HG02943 (cell line): ENCODE data around the gene GSTM5.
"Not testable (repeated sequence)": the region's sequence is repeated elsewhere in the genome, so short reads cannot be mapped to it uniquely, and the experiment has no call there.

Experiments used
- ATAC-seq: cut with Tn5 transposase; IDR thresholded peaks from one replicate; pipeline ENCODE4 v1.9.1; 2021; ENCODE audit warnings: mild to moderate bottlenecking, low read depth, moderate library complexity; ENCODE audit not compliant: unreplicated experiment

GSTM5 gene

DNA sequence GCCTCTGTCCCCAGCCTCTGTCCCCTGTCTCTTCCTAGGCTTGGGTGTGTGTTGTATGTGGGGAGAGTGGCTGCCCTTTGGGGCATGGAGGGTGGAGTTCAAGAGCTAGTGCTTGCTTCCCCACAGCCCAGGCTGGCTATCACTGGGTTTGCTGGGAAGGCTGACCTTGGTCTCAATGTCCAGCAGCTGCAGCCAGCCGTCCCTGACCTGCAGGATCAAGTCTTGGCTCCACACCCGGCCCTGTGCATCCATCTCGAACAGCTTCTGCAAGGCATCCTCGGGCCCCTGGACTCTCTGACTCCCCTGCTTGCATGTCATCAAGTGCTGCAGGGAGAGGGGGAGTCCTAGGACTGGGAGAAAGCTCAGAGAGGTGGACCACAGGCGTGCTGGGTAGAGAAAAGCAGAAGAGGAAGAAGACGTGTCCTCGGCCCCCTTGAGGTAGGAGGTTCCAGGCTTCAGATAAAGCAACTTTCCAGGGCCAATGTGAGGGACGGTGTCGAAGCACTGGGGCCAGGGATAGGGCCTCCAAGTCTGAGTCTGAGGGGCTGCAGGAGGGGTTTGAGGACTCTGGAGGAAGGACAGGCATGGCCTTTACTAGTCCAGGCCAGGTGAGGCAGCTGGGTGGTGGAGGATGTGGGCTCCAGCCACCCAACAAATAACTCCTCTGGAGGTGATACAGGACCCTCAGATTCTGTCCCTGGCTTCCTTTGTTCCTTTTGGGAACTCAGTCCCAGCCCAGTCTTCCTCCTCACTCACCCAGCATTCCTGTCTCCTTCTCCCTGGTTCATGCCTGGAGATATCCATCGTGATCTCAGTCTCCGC is 47.7 kb downstream of the GSTM5 start:
- no peak for ATAC-seq

GRCh38 chr1:109760581-109761226 is 48.7 kb downstream of the GSTM5 start:
- no peak for ATAC-seq

DNA sequence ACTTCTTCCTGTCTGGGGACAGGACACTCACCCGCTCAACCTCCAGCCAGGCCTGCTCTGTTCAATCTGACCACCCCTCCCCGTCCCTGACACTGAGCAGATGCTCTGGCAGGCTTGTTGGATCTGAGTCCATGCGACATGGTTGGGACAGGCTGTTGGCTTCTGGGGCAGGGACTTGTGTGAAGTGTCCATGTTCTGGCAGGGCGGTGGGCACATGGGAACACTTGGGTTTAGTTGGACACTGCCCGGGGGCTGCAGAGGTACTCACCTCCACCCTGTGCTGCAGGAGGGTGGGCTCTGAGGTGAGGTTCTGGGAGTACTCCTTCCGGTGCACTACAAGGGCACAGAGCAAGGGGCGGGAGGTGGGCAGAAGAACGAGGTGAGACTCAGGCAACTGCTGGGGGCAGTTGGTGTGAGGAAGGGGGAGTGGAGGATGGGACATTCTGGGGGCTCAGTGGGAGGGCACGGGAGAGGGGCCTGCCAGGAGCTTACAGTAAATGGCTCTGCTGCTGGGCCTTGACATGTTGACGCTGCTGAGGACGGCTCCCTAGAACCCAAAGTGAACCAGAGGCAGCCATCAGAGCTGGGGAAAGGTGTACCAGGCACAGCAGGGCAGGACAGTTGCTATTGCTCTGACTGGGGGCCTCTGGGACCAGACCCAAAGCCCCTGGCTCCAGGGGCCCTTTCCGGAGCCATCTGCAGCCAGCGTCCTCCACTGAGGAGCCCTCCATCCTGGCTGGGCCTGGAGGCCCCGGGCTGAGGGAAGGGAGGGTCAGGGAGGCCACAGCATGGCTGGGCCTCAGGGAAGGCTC is 49.4 kb downstream of the GSTM5 start:
- no peak for ATAC-seq

GRCh38 chr1:109762039-109762585 is 50.1 kb downstream of the GSTM5 start:
- ATAC-seq: no peak

DNA sequence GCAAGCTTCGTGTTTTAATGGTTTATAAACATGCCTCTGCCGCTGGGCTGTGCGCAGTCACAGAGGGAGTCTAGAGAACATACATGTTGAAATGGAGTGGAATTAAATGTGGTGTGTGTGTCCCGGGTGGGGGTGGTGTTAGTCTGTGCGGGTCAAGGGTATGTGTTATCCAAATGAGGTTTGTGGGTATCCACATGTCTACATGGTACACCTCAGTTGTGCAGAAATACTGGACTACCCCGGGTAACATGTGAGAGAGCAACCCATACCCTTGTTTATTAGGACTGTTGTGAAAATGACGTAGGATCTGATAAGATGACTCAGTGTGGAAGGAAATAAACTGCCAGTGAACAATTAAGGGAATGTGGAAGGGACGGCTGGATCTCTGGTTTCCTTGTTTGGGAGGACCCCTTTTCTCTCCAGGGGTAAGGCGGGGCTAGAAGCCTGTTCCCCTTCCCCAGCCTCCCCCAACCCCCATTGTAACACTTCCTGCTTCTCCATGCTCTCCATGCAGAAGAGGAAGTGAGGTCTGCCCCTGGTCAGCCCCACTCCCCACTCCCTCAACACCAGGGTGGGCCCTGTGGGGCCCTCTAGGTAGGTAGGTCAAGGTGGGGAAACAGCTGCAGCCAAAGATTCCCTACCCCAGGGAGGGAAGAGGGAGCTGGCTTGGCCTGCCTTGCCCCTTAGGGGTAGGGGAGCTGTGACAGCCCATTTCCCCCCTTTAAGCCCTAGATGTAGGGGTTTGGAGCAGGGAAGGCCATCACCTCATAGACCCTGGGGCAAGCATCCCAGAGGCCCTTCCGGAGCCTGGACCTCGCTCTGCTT is 51.0 kb downstream of the GSTM5 start:
- no peak for ATAC-seq

DNA sequence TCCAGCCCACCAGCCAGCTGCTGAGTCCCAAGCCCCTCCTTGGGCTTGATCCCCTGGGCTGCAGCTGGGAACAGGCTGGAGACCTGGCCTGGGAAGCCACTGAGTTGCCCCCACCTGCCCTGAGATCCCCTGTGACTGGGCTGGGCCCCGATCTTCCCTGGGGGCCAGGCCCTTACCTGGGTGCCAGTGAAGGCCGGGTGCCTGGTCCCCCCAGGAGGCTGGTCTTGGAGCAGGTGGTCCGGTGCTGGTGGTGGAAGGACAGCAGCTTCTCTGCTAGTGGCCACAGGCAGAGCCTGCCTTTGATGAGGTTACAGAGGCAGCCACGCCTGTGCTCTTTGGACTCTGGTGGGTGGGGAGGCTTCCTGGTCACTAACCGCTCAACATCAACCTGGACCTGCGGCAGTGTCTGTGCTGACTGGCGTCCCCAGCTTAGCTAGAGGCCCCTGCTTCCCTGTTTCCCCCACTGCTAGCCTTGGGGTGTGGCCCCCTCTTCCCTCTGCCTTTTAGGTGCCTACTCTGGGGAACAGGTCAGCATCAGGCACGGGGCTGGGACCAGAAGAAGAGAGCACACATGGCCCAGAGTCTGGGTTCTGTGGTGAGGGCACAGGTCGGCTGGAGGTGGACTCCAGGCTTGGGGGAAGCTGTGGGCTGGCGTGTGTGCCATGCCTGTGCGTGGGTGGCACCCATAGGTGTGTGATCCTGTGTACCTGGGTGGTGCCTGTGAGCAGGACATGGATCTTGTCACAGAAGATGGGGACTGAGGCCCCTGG is 51.8 kb downstream of the GSTM5 start, which contains the start of gene EPS8L3:
EPS8L3 (minus strand) TSS at position 278 of the 770 bp plus-strand sequence. CDS start 2,174 bp downstream, outside the sequence.
- no peak for ATAC-seq

DNA sequence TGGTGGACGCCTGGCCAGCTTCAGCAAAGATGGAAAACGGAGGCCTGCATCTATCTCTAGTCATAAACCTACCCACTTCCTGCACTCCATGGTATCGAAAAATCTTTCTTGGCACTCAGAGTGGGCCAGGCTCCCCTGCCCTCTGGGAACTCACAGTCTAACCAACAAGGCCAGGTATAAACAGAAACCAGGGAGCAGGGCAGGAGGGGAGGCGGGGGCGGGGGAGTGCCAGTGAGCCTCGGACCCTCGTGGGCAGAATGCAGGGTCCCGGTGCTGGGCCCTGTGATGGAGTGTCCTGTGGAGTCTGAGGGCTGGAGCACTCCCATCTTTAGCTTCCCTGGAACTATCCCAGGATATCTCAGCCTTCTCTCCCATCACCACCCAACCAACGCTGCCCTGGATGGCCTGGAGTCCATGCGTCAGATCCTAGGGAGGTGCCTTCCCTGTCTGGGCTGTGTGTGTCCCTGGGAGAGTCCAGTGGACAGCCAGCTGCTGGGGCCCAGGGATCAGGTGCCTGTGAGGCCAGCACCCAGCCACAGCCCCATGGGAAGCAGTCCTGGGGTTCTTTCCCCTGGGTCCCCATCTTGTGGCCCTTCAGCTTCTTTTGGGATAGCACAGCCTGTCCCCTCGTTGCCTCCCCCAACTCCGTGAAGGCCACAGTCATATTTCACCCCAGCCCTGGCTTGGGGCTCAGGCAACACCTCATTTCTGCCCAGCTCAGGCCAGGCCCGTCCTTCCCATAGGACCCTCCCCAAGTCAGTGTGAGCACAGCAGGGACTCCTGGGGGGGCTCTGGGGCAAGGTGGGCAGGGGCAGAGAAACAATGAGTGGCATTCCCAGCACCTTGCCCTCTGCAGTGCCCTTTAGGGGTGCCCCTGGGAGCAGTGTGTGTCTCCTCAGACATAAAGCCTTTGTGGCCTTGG is 52.8 kb downstream of the GSTM5 start:
- ATAC-seq: no peak

GRCh38 chr1:109765483-109765815 is 53.4 kb downstream of the GSTM5 start:
- no peak for ATAC-seq

DNA sequence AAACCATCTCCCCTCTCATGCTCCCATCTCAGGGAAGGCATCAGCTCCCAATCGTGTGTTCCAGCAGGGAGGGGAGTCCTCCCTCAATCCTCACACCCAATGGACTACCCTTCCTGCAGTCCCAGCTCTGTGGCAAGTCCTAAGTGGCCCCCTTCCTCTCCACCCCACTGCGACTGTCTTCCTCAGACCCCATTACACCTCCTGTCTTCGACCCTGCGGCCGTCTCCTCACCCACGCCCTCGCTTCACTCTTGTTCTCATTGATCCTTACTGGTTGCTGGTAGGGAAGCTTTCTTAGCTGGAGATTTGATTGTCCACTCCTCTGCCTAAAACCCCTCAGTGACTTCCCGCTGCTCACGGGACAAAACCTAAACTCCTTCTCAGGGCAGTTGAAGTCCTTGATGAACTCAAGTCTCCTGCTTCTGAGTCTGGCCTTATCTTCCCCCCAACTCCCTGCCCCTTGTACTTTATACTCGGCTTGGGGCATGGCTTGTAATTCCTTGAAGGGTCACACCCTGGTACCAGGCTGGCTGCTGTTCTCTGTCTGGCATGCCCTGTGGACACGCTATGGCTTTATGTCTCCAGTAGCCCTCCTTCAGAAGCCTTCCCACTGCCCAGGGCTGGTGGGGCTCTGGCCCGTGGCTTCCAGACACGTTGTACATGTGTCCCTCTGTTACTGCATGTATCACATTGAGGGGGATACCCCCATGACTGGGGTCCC is 54.0 kb downstream of the GSTM5 start:
- no peak for ATAC-seq

GRCh38 chr1:109766991-109767636 is 55.1 kb downstream of the GSTM5 start:
- not testable (repeated sequence) for ATAC-seq
